ENCODE results near the gene OTUD3. TPM values are rescaled to one million over a fixed set of nuclear protein-coding genes. Genes with fewer than 3 reads are reported as not detected.

OTUD3 gene
- total and polyA plus RNA-seq, 2 of the 13 experiments (the other 11 are each of a cell fraction or from before 2014, with no cell fraction given): 5.2 to 7.5 TPM

GRCh38 chr1:19882111-19883071 lies at the start of gene OTUD3 (continued):
- TF ChIP-seq ZNF484 (CRISPR knock-in tag; IDR thresholded peaks at IDR 0.05; ENCODE audit: borderline replicate concordance, low read depth) (no peak), THYN1 (CRISPR knock-in tag; IDR thresholded peaks at IDR 0.05; ENCODE audit: borderline replicate concordance, low read depth) (no peak), ARID5B (CRISPR knock-in tag; IDR thresholded peaks at IDR 0.05) (no peak; the same call in 1 of the 2 replicates), MYC (CRISPR knock-in tag; IDR thresholded peaks at IDR 0.05; ENCODE audit: borderline replicate concordance) (peak; percentile 52), THAP7 (CRISPR knock-in tag; IDR thresholded peaks at IDR 0.05) (peak; percentile 89), ZNF646 (CRISPR knock-in tag; IDR thresholded peaks at IDR 0.05) (no peak), CREBL2 (CRISPR knock-in tag; IDR thresholded peaks at IDR 0.05; ENCODE audit: borderline replicate concordance) (no peak; the same call in 1 of the 2 replicates), ZNF354B (CRISPR knock-in tag; IDR thresholded peaks at IDR 0.05) (no peak), TOE1 (CRISPR knock-in tag; IDR thresholded peaks at IDR 0.05) (no peak), ZNF263 (CRISPR knock-in tag; IDR thresholded peaks at IDR 0.05) (0 out of 2 replicates have a peak, but pooled peaks have one; percentile 24), SKI (IDR thresholded peaks at IDR 0.05; ENCODE audit: partially characterized antibody) (peak; percentile 62), ATF5 (CRISPR knock-in tag; IDR thresholded peaks at IDR 0.05; ENCODE audit: low read depth) (no peak), ZNF619 (CRISPR knock-in tag; IDR thresholded peaks at IDR 0.05) (no peak; the same call in 1 of the 2 replicates)
